ENCODE results near the gene SPIB.

SPIB gene

DNA sequence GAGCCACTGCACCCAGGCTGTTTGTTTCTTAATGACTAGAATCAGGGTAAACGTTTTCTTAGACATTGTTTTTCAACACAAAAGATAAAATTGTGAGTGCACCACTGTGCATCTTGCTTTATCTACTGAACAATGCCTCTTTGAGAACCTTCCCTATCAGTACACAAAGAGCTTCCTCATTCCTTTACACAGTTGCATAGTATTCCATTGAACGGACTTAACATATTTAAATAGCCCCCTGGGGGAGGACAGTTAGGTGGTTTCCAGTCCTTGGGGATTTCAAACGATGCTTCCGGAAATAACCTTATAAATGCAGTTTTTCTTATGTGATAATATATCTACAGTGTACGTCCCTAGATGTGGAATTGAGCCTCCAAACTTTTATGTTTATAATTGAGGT lies 26.0 kb upstream of the SPIB start:
- DNase-seq, result no peak

DNA sequence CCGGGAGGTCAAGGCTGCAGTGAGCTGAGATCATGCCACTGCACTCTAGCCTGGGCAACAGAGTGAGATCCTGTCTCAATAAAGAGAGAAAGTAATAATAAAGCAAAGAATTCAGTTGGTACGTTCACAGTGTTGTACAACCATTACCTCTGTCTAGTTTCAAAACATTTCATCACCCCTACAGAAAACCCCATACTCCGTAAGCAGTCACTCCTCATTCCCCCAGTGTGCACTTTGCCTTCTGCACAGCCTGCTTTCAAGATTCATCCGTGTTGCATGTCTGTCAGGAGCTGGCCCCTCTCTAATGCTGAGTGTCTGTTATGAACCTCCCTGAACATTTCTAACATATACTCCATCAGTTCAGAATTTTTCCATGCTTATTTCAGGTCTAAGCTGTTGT lies 25.1 kb upstream of the SPIB start:
- no peak for DNase-seq

GRCh38 chr19:50394017-50394416 lies 24.7 kb upstream of the SPIB start:
- DNase-seq, result no peak

- DNase-seq, result no peak
Observed at GRCh38 chr19:50398675-50399367, 19.9 kb upstream of the SPIB start.

GRCh38 chr19:50399368-50399745 lies 19.4 kb upstream of the SPIB start:
- DNase-seq, result no peak

DNA sequence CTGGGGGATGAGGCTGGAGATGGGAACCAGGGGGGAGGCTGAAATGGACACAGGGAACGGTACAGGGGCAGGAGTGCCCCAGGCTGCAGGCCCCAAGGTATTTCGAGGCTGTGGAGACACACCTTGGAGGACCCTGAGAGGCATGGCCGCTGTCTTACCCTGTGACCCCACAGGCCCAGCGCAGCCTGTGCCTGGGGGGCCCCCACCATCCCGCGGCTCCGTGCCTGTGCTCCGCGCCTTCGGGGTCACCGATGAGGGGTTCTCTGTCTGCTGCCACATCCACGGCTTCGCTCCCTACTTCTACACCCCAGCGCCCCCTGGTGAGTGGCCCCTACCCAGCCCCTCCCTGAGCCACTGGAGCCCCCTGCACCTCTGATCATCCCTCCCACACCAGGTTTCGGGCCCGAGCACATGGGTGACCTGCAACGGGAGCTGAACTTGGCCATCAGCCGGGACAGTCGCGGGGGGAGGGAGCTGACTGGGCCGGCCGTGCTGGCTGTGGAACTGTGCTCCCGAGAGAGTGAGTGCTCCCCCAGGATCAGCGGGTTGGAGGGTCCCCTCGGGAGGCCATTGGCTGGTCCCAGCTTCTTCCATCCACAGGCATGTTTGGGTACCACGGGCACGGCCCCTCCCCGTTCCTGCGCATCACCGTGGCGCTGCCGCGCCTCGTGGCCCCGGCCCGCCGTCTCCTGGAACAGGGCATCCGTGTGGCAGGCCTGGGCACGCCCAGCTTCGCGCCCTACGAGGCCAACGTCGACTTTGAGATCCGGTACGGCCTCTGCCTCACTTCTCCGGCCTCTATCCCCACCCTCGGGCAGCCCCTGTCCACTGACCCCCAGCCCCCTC lies 16.9 kb upstream of the SPIB start:
- no peak for DNase-seq

- DNase-seq, result no peak
Observed at GRCh38 chr19:50402544-50403301, 16.0 kb upstream of the SPIB start.

GRCh38 chr19:50406156-50406820 lies 12.4 kb upstream of the SPIB start:
- no peak for DNase-seq

- no peak for DNase-seq
Observed at GRCh38 chr19:50406829-50407228, 11.9 kb upstream of the SPIB start.

GRCh38 chr19:50409347-50409746 lies 9.4 kb upstream of the SPIB start:
- DNase-seq, result no peak

DNA sequence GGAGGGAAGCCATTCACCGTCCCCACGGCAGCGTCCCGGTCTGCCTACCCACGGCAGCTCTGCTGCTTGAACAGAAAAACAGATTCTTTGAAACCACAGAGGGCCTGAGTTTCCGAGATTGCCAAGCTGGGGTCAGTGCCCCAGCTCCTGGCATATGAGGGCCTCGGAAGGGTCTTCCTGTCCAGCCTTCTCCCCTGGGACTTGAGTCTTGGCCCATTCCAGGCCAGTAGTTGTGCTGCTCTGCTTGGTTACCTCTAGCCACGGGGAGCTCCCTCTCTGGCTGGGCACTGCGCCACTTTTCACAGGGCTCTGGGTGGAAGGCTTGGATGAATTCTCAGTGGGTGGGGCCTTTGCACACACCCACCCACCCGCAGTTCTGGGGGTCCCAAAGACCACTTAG lies 8.6 kb upstream of the SPIB start:
- no peak for DNase-seq

DNA sequence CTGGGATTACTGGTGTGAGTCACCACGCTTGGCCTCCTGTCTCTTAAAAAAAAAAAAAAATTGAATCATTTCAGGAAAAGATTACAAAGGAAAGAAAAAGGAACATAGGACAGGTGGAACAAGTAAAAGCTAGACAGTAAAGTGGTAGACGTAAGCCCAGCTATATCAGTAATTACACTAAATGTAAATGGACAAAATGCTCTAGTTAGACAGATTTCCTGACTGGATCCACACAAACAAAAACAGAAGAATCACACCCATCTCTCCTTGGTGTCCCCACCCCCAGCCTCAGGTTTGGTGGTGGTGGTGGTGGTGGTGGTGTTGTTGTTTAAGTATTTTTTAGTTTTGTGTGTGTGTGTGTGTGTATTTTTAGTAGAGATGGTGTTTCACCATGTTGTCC lies 6.3 kb upstream of the SPIB start:
- DNase-seq, result no peak

DNA sequence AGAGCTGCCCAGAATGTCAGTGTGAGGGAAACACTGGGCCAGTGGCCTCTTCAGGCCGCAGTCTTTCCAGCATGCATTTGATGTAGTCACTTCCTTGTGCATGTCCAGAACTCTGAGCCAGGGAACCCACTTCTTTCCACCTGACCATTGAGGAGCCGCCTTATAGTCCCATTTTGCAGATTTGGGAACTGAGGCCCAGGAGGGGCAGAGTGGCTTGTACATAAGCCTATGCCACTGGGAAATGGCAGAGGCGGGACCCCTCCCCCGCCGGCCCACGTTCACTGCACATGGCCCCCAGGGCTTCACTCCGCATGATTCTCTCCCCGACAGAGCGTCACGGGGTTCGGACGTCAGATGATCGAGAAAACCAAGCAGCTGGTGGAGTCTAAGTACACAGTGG lies 5.6 kb upstream of the SPIB start:
- no peak for DNase-seq

DNA sequence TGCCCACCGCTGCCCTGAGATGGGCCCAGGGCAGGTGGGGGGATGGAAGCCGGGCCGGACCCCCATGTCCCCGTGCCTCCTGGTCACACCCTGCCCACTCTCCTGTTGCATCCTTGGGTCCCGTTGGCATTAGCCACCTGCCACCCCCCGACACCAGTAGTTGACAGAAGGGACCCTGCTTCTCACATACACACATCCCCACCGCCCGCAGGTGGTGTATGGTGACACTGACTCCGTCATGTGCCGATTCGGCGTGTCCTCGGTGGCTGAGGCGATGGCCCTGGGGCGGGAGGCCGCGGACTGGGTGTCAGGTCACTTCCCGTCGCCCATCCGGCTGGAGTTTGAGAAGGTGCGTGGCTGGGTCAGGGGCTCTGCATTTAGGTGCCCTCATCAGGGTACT lies 5.2 kb upstream of the SPIB start:
- no peak for DNase-seq

- DNase-seq, result peak; percentile 86
Observed at GRCh38 chr19:50414864-50415660, 3.7 kb upstream of the SPIB start.

DNA sequence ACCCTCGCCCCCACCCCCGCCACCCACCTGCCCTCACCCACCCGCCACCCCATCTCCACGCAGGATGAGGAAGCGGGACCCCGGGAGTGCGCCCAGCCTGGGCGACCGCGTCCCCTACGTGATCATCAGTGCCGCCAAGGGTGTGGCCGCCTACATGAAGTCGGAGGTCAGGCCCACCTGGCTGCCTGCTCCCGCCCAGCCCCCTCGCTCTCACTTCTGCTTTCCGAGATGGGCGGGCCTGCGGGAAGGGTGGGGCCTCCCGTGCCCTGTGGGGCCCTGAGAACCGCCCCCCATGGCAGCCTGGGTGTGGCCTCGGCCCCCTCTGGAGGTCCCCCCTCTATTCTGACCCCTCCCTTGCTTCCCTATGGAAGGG lies 3.1 kb upstream of the SPIB start:
- no peak for DNase-seq

DNA sequence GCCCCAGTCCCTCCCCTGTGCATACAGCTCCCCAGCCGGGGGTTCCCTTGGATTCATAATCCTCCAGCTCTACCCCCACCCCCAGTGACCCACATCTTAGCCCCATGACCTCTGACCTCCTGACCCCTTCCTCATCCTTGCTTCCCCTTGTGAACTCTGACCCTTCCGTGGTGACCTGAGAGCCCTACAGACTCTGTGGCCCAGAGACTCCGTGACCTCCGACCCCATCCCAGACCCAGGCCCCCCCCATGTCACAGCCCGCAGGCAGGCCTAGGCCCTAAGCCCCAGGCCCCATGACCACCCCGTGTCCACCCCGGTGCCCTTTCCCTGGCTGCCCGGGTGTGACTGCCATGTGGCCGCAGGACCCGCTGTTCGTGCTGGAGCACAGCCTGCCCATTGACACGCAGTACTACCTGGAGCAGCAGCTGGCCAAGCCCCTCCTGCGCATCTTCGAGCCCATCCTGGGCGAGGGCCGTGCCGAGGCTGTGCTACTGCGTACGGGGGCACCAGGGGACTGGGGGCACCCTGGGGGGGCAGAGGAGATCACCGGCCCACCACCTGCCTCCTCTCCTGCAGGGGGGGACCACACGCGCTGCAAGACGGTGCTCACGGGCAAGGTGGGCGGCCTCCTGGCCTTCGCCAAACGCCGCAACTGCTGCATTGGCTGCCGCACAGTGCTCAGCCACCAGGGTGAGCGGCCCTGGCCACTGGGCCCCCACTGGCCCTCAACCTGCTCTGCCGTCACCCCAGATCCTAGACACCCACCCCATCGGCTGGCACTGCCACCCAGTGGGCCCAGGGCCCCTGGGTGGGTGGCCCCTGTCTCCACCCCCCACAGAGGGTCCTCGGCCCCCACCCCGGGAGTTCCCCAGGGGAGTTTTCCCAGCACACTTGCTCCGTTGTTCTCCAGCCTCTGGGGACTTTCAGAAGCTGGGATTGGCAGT lies 2.4 kb upstream of the SPIB start:
- DNase-seq, result peak; percentile 17

DNA sequence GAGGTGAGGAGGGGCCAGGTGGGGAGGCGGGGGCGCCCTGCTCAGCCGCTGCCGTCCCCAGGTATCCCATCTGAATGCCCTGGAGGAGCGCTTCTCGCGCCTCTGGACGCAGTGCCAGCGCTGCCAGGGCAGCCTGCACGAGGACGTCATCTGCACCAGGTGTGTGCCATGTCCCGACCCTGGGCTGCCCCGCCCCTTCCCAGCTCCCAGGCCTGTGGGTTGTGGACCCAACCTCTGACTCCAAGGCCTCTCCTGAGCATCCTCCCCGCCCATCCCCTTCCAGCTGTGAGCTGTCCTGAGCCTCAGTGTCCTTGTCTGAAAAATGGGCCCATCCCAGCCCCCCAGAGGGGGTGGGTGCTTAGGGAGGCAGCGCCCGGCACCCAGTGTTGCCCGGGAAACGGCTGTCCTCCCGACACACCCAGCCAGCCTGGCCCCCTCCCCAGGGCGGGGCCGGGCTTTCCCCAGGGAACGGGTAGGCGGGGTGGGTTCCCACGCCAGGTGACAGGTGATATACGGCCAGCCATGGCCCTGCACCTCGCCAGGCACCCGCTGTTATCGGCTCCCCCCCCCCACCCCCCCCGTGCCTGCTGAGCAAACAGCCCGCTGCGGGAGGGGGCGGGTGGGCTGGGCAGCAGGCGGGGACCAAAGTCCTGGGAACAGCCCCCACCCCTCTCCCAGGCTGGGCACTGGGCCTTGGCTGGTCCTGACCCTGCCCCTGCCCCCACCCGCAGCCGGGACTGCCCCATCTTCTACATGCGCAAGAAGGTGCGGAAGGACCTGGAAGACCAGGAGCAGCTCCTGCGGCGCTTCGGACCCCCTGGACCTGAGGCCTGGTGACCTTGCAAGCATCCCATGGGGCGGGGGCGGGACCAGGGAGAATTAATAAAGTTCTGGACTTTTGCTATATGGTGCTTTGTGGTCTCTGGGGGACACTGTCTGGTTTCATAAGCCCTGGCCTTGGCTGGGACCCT lies 1.3 kb upstream of the SPIB start:
- DNase-seq, result no peak

GRCh38 chr19:50419022-50419579 lies 363 bp downstream of the SPIB start:
- peak; percentile 9 for DNase-seq

DNA sequence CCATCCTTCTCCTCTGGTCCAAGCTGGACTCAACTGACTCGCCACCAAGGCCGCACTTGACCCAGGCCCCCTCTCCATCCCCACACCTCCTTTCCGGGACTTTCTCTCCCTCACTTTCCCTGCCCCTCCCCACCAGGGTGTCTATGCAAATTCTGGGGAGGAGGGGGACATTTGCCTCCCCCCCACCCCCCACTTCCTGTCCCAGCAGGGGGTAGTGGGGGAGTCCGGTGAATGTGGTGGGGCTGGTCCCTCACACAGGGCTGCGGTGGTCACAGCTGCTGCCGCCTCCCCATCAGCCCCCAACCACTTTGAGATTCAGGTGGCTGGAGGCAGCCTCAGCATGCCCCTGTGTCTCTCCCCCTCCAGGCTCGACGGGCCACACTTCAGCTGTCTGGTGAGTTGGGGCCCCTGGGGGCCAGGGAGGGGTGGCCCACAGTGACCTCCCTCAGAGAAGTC lies 870 bp downstream of the SPIB start:
- no peak for DNase-seq
